GM19023 (cell line): Measurements from ENCODE around the gene HDAC4.

Experiments
- ATAC-seq: cut with Tn5 transposase; IDR thresholded peaks from one replicate; pipeline ENCODE4 v1.9.1; 2021; ENCODE audit warnings: mild to moderate bottlenecking, moderate library complexity; ENCODE audit not compliant: unreplicated experiment

HDAC4 gene

DNA sequence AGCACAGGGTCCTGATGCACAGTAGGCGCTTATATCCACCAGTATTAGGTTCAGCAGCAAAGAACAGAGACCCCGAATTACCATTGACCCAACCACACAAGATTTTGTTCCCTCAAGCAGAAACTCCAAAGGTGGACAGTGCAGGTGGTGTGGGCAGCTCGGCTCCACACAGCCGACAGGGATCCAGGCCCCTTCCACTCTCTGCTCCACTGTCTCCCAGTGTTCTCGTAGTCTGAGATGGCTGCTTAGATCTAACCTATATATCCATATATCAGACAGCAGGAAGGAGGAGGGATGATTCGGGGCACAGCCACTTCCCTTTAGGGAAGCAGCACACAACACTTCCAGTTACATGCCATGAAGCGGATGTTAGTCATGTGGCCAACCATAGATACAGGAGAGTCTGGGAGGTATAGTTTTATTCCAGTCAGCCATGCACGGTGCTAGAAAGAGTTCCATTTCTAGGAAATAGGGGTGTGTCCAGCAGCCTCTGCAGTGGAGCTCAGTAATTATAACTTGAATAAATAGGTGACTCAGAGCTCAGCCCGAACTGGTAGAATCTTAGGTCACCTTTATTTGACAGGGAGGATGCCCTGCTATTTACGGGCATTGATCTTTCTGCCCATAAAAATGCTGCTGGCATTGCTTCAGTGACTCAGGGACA lies 394.1 kb downstream of the HDAC4 start:
- ATAC-seq, result no peak

DNA sequence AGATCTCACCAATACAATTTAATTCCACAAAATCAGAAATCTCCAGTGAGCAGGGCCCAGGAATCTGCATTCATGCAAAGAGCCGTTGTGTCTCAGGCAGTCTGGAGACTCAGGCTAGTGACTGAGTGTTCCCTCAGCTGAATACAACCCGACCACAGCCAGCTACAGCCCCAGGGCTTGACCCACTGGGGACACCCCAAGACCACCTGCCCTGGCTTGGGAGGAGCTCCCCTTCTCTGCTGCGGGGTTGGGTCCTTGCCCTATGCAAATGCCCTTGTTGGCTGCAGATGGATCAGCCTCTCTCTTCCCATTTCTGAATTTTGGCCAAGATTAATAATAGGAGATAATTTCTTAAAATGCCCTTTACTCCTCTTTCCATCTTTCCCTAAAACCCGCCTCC lies 395.2 kb downstream of the HDAC4 start:
- no peak for ATAC-seq

- ATAC-seq, result no peak
These were observed 396.4 kb downstream of the HDAC4 start for GRCh38 chr2:239004274-239005015.

DNA sequence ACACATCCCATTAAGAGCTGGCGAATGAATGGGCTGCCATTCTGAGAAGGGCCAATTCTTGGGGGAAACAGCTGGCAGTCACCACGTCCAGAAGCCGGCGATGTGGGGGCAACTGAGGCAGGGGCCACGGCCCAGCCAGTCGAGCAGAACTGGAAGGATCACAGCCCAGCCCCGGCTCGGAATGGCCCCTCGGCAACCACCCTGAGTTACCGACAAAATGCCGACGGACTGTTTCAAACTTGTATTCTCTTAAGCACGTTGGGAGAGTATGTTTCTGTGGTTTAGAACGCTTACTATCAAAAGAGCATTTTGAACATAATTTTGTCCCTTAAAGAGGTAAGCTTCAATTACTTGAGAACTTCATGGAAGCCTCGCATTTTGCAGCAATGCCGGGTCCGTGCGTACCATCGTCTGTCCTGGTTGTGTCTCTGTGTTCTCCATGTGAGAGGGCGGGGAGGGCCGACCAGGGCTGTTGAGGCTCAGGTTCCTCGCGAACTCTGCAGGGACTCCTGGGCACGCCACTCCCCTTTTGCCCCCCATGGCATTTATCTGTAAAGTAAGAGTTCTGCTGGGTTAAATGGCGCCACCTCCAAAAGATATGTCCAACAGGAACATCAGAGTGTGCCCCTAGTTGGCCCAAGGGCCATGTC lies 397.1 kb downstream of the HDAC4 start:
- ATAC-seq, result no peak

DNA sequence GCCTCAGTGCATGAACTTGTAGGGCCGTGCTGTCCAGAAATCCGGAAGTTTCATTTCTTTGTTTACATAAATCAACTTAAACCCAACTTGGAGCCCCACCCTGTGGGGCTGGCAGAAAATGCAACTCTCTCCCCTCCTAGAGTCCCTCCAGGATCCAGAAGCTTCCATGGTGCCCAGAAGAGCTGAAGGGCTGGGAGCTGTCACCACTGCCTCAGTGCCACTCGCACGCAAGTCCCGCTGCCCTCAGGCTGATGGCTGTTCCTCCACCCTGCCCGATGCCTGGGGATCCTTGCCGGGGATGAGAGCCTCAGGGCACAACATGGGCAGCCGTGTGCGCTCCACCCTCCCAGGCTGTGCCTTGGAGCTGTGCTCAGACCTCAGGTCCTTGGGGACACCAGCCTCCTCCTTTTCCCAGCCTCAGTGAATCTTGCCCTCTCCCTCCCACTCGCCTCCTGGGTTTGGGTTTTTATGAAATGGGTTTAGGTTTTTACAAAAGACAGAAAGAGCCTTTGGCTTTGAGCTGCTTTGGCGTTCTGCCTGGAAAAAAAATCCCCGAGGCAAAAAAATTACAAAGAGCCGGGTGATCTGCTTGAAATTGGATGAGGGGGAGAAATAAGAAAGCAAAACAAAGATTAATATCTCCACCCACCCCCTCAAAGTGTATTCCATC lies 397.7 kb downstream of the HDAC4 start:
- ATAC-seq, result no peak

- no peak for ATAC-seq
These were observed 398.2 kb downstream of the HDAC4 start for GRCh38 chr2:239002591-239002953.

- no peak for ATAC-seq
These were observed 399.0 kb downstream of the HDAC4 start for GRCh38 chr2:239001794-239002193.

DNA sequence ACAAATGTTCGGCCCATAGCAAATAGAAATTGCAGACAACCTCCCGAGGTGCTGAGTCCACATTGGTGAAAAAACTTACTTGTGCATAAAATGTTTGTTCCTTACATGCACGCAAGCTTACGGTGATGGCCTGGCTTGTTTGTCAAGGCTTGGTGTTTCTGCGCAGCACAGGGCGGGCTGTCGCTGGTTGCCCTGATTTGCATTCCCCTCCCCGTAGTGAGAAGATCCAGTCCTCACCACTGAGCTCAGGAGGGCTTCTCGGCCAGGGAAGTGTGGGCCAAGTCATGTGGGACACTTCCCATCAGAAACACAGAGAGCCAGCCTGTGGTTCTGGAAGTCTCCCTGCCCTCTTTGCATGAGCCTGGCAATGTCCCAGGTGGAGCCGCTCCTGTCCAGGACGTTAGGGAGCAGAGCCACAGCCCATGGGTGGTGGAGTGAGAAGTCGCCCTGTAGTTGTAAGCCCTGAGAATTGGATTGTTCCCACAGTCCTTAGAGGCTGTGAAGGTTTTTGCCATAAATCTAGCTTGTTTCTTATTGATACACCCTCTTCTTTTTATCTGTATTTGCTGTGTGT lies 400.2 kb downstream of the HDAC4 start:
- no peak for ATAC-seq

DNA sequence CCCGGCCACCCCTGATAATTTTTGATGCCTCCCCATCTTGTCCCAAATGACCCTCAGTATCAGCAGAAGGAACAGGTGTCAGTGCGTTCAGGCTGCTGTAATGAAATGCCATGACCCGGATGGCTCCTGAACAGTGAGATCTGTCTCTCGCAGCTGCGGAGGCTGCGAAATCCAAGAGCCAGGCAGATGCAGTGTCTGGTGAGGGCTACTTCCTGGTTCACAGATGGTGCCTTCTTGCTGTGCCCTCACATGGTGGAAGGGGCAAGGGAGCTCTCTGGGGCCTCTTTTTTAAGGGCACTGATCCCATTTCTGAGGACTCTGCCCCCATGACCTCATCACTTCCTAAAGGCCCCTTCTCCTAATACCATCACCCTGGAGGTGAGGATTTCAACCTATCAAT lies 400.7 kb downstream of the HDAC4 start:
- ATAC-seq, result no peak

DNA sequence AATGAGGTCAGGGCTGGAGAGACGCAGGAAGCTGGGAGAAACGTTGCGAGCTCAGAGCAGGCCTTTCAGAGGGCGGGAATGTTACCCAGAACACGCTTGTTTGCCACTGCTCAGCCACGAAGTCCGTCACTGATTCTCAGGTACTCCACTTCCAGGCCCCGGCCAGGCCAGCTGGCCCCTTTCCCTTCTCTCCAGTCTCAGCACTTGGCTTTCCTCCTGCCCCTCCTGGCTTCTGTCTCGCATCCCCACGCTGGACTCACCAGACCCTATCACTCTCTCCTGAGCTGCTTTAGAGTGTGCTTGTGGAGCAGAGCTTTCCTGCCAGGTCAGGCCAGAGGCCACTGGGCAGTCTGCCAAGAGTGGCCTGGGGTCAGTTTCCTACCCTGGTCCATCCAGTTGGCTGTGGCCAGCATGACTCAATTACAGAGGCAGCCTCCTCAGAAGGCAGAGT lies 401.5 kb downstream of the HDAC4 start:
- no peak for ATAC-seq

GRCh38 chr2:238998801-238999200 lies 402.0 kb downstream of the HDAC4 start:
- no peak for ATAC-seq
